Measurements from ENCODE around the gene ABCB6.
"Not testable (repeated sequence)": the region's sequence is repeated elsewhere in the genome, so short reads cannot be mapped to it uniquely, and the experiment has no call there.

Gene ABCB6

GRCh38 chr2:219218732-219219701 lies at the start of gene ABCB6:
Gene ABCB6, minus strand, starts transcription at chr2:219218958. Its CDS starts 285 bp downstream, at chr2:219218673.
- peaks cover 7% of the 10 kb centered on the region for H3K36me3 Mint-ChIP-seq
- H3K4me3 Mint-ChIP-seq = peak within 1 kb of the TSS; percentile 79
- H3K4me1 Mint-ChIP-seq = peaks cover 17% of the 10 kb centered on the region
- H3K27me3 Mint-ChIP-seq = no peaks in the 10 kb centered on the region
- H3K27ac Mint-ChIP-seq = peak within 1 kb of the TSS; percentile 52
- no peaks in the 10 kb centered on the region for H3K9me3 Mint-ChIP-seq

GRCh38 chr2:219268294-219268693 lies 49.5 kb upstream of the ABCB6 start:
- H3K4me3 Mint-ChIP-seq = no peak overlapping the region
- H3K27ac Mint-ChIP-seq = no peak overlapping the region
- no peaks in the 10 kb centered on the region for H3K9me3 Mint-ChIP-seq
- no peaks in the 10 kb centered on the region for H3K4me1 Mint-ChIP-seq
- no peaks in the 10 kb centered on the region for H3K36me3 Mint-ChIP-seq
- H3K27me3 Mint-ChIP-seq = no peaks in the 10 kb centered on the region

- Mint-ChIP-seq H3K36me3 (no peaks in the 10 kb centered on the region), H3K4me1 (no peaks in the 10 kb centered on the region), H3K27ac (no peak overlapping the region), H3K9me3 (no peaks in the 10 kb centered on the region), H3K27me3 (no peaks in the 10 kb centered on the region), H3K4me3 (no peak overlapping the region)
These were observed 48.1 kb upstream of the ABCB6 start for GRCh38 chr2:219266886-219267285.

GRCh38 chr2:219266232-219266631 lies 47.5 kb upstream of the ABCB6 start:
- no peaks in the 10 kb centered on the region for H3K27me3 Mint-ChIP-seq
- H3K36me3 Mint-ChIP-seq = no peaks in the 10 kb centered on the region
- no peaks in the 10 kb centered on the region for H3K9me3 Mint-ChIP-seq
- no peak overlapping the region for H3K4me3 Mint-ChIP-seq
- H3K27ac Mint-ChIP-seq = no peak overlapping the region
- no peaks in the 10 kb centered on the region for H3K4me1 Mint-ChIP-seq

GRCh38 chr2:219261024-219261855 lies 42.5 kb upstream of the ABCB6 start:
- Mint-ChIP-seq H3K4me3 (no peak overlapping the region), H3K9me3 (no peaks in the 10 kb centered on the region), H3K36me3 (no peaks in the 10 kb centered on the region)

GRCh38 chr2:219258942-219259341 lies 40.2 kb upstream of the ABCB6 start:
- not testable (repeated sequence) for H3K9me3 Mint-ChIP-seq, H3K27ac Mint-ChIP-seq, H3K36me3 Mint-ChIP-seq, H3K4me3 Mint-ChIP-seq, H3K4me1 Mint-ChIP-seq, H3K27me3 Mint-ChIP-seq

More at GRCh38 chr2:219261024-219261855, 42.5 kb upstream of the ABCB6 start:
- H3K27me3 Mint-ChIP-seq = no peaks in the 10 kb centered on the region
- H3K27ac Mint-ChIP-seq = peak overlapping the region; percentile 41
- H3K4me1 Mint-ChIP-seq = peaks cover under 1% of the 10 kb centered on the region

GRCh38 chr2:219254590-219255201 lies 35.9 kb upstream of the ABCB6 start:
- Mint-ChIP-seq H3K4me3 (peak overlapping the region; percentile 87), H3K4me1 (peaks cover 40% of the 10 kb centered on the region), H3K27ac (peak overlapping the region; percentile 97), H3K9me3 (no peaks in the 10 kb centered on the region), H3K36me3 (peaks cover 13% of the 10 kb centered on the region), H3K27me3 (no peaks in the 10 kb centered on the region)

- peak within 1 kb of the TSS; percentile 97 for H3K27ac Mint-ChIP-seq
- H3K4me1 Mint-ChIP-seq = peaks cover 47% of the 10 kb centered on the region
- H3K4me3 Mint-ChIP-seq = peak within 1 kb of the TSS; percentile 87
- no peaks in the 10 kb centered on the region for H3K9me3 Mint-ChIP-seq
- peaks cover 16% of the 10 kb centered on the region for H3K36me3 Mint-ChIP-seq
- H3K27me3 Mint-ChIP-seq = no peaks in the 10 kb centered on the region
These were observed 35.2 kb upstream of the ABCB6 start, which contains the start of gene TUBA4A for GRCh38 chr2:219253753-219254589. Gene TUBA4A, minus strand, starts transcription at chr2:219253918. Its CDS starts 60 bp downstream, at chr2:219253858.

- no peaks in the 10 kb centered on the region for H3K27me3 Mint-ChIP-seq
- H3K27ac Mint-ChIP-seq = peak within 1 kb of the TSS; percentile 96
- peaks cover 56% of the 10 kb centered on the region for H3K4me1 Mint-ChIP-seq
- H3K36me3 Mint-ChIP-seq = peaks cover 16% of the 10 kb centered on the region
- no peaks in the 10 kb centered on the region for H3K9me3 Mint-ChIP-seq
- peak within 1 kb of the TSS; percentile 87 for H3K4me3 Mint-ChIP-seq
These were observed 34.4 kb upstream of the ABCB6 start, which contains the start of gene TUBA4B for GRCh38 chr2:219252900-219253752. Gene TUBA4B, plus strand, starts transcription at chr2:219253243. Its CDS starts 165 bp downstream, at chr2:219253408.

- H3K36me3 Mint-ChIP-seq = peaks cover 16% of the 10 kb centered on the region
- H3K27me3 Mint-ChIP-seq = no peaks in the 10 kb centered on the region
- H3K27ac Mint-ChIP-seq = peak overlapping the region; percentile 96
- no peaks in the 10 kb centered on the region for H3K9me3 Mint-ChIP-seq
- H3K4me3 Mint-ChIP-seq = peak overlapping the region; percentile 87
- peaks cover 62% of the 10 kb centered on the region for H3K4me1 Mint-ChIP-seq
These were observed 33.8 kb upstream of the ABCB6 start for GRCh38 chr2:219252570-219252899.

- H3K27ac Mint-ChIP-seq = peak overlapping the region; percentile 96
- no peaks in the 10 kb centered on the region for H3K27me3 Mint-ChIP-seq
- no peaks in the 10 kb centered on the region for H3K9me3 Mint-ChIP-seq
- peak overlapping the region; percentile 87 for H3K4me3 Mint-ChIP-seq
- peaks cover 16% of the 10 kb centered on the region for H3K36me3 Mint-ChIP-seq
- H3K4me1 Mint-ChIP-seq = peaks cover 66% of the 10 kb centered on the region
These were observed 33.3 kb upstream of the ABCB6 start for GRCh38 chr2:219252084-219252483.

GRCh38 chr2:219251656-219252055 lies 32.9 kb upstream of the ABCB6 start:
- peak overlapping the region; percentile 87 for H3K4me3 Mint-ChIP-seq
- peaks cover 16% of the 10 kb centered on the region for H3K36me3 Mint-ChIP-seq
- H3K4me1 Mint-ChIP-seq = peaks cover 70% of the 10 kb centered on the region
- H3K27me3 Mint-ChIP-seq = no peaks in the 10 kb centered on the region
- H3K9me3 Mint-ChIP-seq = no peaks in the 10 kb centered on the region
- peak overlapping the region; percentile 96 for H3K27ac Mint-ChIP-seq

GRCh38 chr2:219250049-219250781 lies 31.5 kb upstream of the ABCB6 start:
- H3K4me1 Mint-ChIP-seq = peaks cover 71% of the 10 kb centered on the region
- H3K27ac Mint-ChIP-seq = peak overlapping the region; percentile 86
- no peaks in the 10 kb centered on the region for H3K9me3 Mint-ChIP-seq
- peak overlapping the region; percentile 85 for H3K4me3 Mint-ChIP-seq
- peaks cover 16% of the 10 kb centered on the region for H3K36me3 Mint-ChIP-seq
- no peaks in the 10 kb centered on the region for H3K27me3 Mint-ChIP-seq

Measured in activated naive CD4-positive, alpha-beta T cell treated with anti-CD3 and anti-CD28 coated beads, Interleukin-2, amount 50 U/mL, for 24 hours (primary cell).